Parathyroid adenoma (tissue), 2 donors: Measurements from ENCODE around the gene MYOD1.

ENCODE experiments used
- H2AFZ ChIP-seq: fragments of 300-600 bp; sonication (generic); one replicate; pipeline ENCODE4 v1.7.0; 2017; ENCODE audit warnings: antibody characterized with exemption, mild to moderate bottlenecking
- H3K27ac ChIP-seq: fragments of 300-600 bp; sonication (generic); one replicate; pipeline ENCODE4 v1.7.0; 2017
- H3K27me3 ChIP-seq: fragments of 300-600 bp; sonication (generic); one replicate; pipeline ENCODE4 v1.7.0; 2017; ENCODE audit warnings: low read length; ENCODE audit not compliant: control insufficient read depth, insufficient read depth
- H3K36me3 ChIP-seq: fragments of 300-600 bp; sonication (generic); one replicate; pipeline ENCODE4 v1.7.0; 2017; ENCODE audit warnings: low read length; ENCODE audit not compliant: control insufficient read depth, insufficient read depth
- H3K4me1 ChIP-seq: fragments of 300-600 bp; sonication (generic); one replicate; pipeline ENCODE4 v1.7.0; 2017; ENCODE audit warnings: control low read depth
- H3K4me2 ChIP-seq: fragments of 300-600 bp; sonication (generic); one replicate; pipeline ENCODE4 v1.7.0; 2017; ENCODE audit warnings: low read length
- H3K4me3 ChIP-seq: fragments of 300-600 bp; sonication (generic); one replicate; pipeline ENCODE4 v1.7.0; 2017; ENCODE audit warnings: low read depth, low read length
- H3K79me2 ChIP-seq: fragments of 300-600 bp; sonication (generic); one replicate; pipeline ENCODE4 v1.7.0; 2017; ENCODE audit warnings: control low read depth
- H3K9ac ChIP-seq: fragments of 300-600 bp; sonication (generic); one replicate; pipeline ENCODE4 v1.7.0; 2017; ENCODE audit warnings: mild to moderate bottlenecking
- H3K9me3 ChIP-seq: fragments of 300-600 bp; sonication (generic); one replicate; pipeline ENCODE4 v1.7.0; 2017; ENCODE audit warnings: low read length; ENCODE audit not compliant: control insufficient read depth
- CTCF ChIP-seq: fragments of 300-600 bp; sonication (generic); IDR thresholded peaks from one replicate; pipeline ENCODE4 v1.7.0; 2017; ENCODE audit warnings: antibody characterized with exemption, mild to moderate bottlenecking
- donor health status: primary hyperparathyroidism.

Gene MYOD1

GRCh38 chr11:17766590-17766989, 47.2 kb downstream of the MYOD1 start:
- Histone ChIP-seq H3K27me3 (no peaks in the 10 kb centered on the region), H3K4me2 (no peak overlapping the region), H3K79me2 (peaks cover 2% of the 10 kb centered on the region), H2AFZ (no peak overlapping the region), H3K9ac (no peak overlapping the region), H3K36me3 (no peaks in the 10 kb centered on the region), H3K27ac (no peak overlapping the region), H3K9me3 (no peaks in the 10 kb centered on the region), H3K4me3 (no peak overlapping the region), H3K4me1 (no peaks in the 10 kb centered on the region)
- TF ChIP-seq CTCF = no peak

- Histone ChIP-seq H3K9ac (no peak overlapping the region), H3K27ac (no peak overlapping the region), H3K9me3 (no peaks in the 10 kb centered on the region), H3K36me3 (no peaks in the 10 kb centered on the region), H3K4me1 (no peaks in the 10 kb centered on the region), H3K4me3 (no peak overlapping the region), H3K79me2 (peaks cover 2% of the 10 kb centered on the region), H2AFZ (no peak overlapping the region), H3K4me2 (no peak overlapping the region), H3K27me3 (no peaks in the 10 kb centered on the region)
- TF ChIP-seq CTCF = no peak
These were observed 48.0 kb downstream of the MYOD1 start for GRCh38 chr11:17767301-17767885.

GRCh38 chr11:17767914-17768313, 48.5 kb downstream of the MYOD1 start:
- H3K4me2 ChIP-seq = no peak overlapping the region
- H3K4me3 ChIP-seq = no peak overlapping the region
- H3K9me3 ChIP-seq = no peaks in the 10 kb centered on the region
- no peak overlapping the region for H2AFZ ChIP-seq
- TF ChIP-seq CTCF = no peak
- H3K36me3 ChIP-seq = no peaks in the 10 kb centered on the region
- peaks cover 2% of the 10 kb centered on the region for H3K79me2 ChIP-seq
- H3K27ac ChIP-seq = no peak overlapping the region
- no peaks in the 10 kb centered on the region for H3K27me3 ChIP-seq
- no peaks in the 10 kb centered on the region for H3K4me1 ChIP-seq
- no peak overlapping the region for H3K9ac ChIP-seq

- no peaks in the 10 kb centered on the region for H3K9me3 ChIP-seq
- H3K4me2 ChIP-seq = no peak overlapping the region
- H3K79me2 ChIP-seq = peaks cover 2% of the 10 kb centered on the region
- H3K27ac ChIP-seq = no peak overlapping the region
- H3K27me3 ChIP-seq = no peaks in the 10 kb centered on the region
- H3K36me3 ChIP-seq = no peaks in the 10 kb centered on the region
- H3K9ac ChIP-seq = no peak overlapping the region
- no peak overlapping the region for H2AFZ ChIP-seq
- no peaks in the 10 kb centered on the region for H3K4me1 ChIP-seq
- no peak for TF ChIP-seq CTCF
- H3K4me3 ChIP-seq = no peak overlapping the region
These were observed 49.2 kb downstream of the MYOD1 start for GRCh38 chr11:17768547-17768946.

GRCh38 chr11:17769218-17769617, 49.8 kb downstream of the MYOD1 start:
- Histone ChIP-seq H3K4me2 (no peak overlapping the region), H3K36me3 (no peaks in the 10 kb centered on the region), H3K4me1 (no peaks in the 10 kb centered on the region), H3K9ac (no peak overlapping the region), H3K4me3 (no peak overlapping the region), H3K27ac (no peak overlapping the region), H3K79me2 (peaks cover 2% of the 10 kb centered on the region), H3K9me3 (no peaks in the 10 kb centered on the region), H2AFZ (no peak overlapping the region), H3K27me3 (no peaks in the 10 kb centered on the region)
- no peak for TF ChIP-seq CTCF
